Mammary epithelial cell (primary cell): ENCODE measurements around the gene STARD3NL.
"Not testable (repeated sequence)": the region's sequence is repeated elsewhere in the genome, so short reads cannot be mapped to it uniquely, and the experiment has no call there.

ENCODE experiments used
- EZH2 ChIP-seq: IDR thresholded peaks from 2 replicates; pipeline ENCODE4 v1.6.1; 2012; ENCODE audit warnings: low read length, inconsistent platforms, borderline replicate concordance
- TF ChIP-seq, protein P1 (sequence below), 2 donors: IDR thresholded peaks in 1 of 2; conservative IDR thresholded peaks in 1 of 2; 2 replicates each; pipeline ENCODE4 v1.5.1; 2011 to 2012; ENCODE audit warnings: inconsistent platforms in 2 of 2, low read length in 2 of 2, mild to moderate bottlenecking in 2 of 2, control low read depth in 1 of 2, low read depth in 1 of 2; ENCODE audit not compliant: insufficient read depth in 1 of 2; ENCODE audit errors: extremely low read depth in 1 of 2

DNA sequence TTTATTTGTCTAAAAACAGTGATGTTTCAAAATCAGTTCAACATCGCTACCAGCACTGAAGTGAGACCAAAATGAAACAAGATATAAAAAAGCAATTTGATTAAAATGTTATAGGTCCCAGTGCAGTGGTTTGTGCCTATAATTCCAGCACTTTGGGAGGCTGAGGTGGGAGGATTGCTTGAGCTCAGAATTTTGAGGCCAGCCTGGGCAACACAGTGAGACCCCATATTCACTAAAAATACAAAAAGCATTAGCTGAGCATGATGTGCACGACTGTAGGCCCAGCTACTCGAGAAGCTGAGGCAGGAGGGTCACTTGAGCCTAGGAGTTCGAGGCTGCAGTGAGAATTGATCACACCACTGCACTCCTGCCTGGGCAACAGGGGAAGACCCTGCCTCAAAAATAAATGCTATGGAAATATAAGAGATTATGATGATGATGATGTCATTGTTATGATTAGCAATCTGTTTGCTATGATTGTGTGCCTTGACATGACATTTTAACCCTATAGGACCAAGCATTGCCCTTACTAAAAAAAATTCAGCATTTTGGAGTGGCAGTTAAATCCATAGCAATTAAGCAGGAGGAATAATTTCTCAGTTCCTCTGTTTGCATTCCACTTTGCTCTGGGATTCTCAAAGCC, 91.8 kb downstream of the STARD3NL start:
- TF ChIP-seq, protein P1, sequence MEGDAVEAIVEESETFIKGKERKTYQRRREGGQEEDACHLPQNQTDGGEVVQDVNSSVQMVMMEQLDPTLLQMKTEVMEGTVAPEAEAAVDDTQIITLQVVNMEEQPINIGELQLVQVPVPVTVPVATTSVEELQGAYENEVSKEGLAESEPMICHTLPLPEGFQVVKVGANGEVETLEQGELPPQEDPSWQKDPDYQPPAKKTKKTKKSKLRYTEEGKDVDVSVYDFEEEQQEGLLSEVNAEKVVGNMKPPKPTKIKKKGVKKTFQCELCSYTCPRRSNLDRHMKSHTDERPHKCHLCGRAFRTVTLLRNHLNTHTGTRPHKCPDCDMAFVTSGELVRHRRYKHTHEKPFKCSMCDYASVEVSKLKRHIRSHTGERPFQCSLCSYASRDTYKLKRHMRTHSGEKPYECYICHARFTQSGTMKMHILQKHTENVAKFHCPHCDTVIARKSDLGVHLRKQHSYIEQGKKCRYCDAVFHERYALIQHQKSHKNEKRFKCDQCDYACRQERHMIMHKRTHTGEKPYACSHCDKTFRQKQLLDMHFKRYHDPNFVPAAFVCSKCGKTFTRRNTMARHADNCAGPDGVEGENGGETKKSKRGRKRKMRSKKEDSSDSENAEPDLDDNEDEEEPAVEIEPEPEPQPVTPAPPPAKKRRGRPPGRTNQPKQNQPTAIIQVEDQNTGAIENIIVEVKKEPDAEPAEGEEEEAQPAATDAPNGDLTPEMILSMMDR (conservative IDR thresholded peaks at IDR 0.05 in 1 of 2, IDR thresholded peaks at IDR 0.05 in 1 of 2; ENCODE audit: extremely low read depth in 1 of 2, insufficient read depth in 1 of 2, low read depth in 1 of 2, low read length in 2 of 2) = not testable (repeated sequence)
- not testable (repeated sequence) for TF ChIP-seq EZH2
